Adrenal gland (tissue), 5 donors: ENCODE results near the gene CYP27B1.

Experiments
- CTCF ChIP-seq, 6 experiments: fragments of 450-650 bp in 4 of 6; fragments of 200-600 bp in 2 of 6; sonication (generic) in 1 of 6; IDR thresholded peaks; 1 replicate in 5 of 6; 2 replicates in 1 of 6; pipeline versions ENCODE4 v1.5.1 to v1.8.0; 2016 to 2021; ENCODE audit warnings: antibody characterized with exemption in 6 of 6, mild to moderate bottlenecking in 2 of 6, moderate library complexity in 1 of 6
- POLR2A ChIP-seq, 2 donors: fragments of 450-650 bp; IDR thresholded peaks; one replicate each; pipeline ENCODE4 v1.6.1; 2017; ENCODE audit warnings: antibody characterized with exemption in 2 of 2, mild to moderate bottlenecking in 2 of 2, moderate library complexity in 1 of 2
- donor health status: DM: no; HTN: no; CAD: no.

DNA sequence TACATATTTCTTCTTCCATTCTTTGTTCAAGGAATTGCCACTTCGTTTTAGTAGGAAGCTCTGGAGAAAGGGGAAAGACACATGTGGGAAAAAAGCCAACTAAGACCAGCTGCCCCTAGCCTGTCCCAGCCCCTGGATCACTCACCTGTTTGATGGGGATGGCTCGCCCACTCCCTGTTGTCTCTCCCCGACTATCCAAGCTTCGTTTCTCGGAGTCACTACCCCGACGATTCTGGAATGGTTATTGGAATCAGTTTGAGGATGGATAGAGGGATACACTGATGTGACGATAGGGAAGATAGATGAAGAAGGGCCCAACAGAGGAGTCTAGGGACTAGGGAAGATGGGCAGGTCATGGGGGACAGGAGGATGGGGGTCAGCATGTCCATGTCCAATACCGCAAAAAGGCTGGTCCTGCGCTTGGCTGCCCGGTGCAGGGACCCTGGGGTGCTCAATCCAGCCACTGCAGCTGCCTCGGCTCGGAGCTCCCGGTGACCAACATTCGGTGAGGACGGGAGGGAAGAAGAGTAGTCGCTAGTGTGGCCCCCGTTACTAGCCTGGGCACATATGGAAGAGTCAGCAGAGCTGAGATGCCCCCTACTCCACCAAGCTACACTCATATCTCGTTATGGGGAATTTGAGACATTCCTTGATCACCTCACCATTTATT is 35.3 kb downstream of the CYP27B1 start:
- TF ChIP-seq CTCF (IDR thresholded peaks at IDR 0.05) (no peak), POLR2A (IDR thresholded peaks at IDR 0.05) (no peak)
